MCF 10A (cell line): ENCODE results near the gene GEN1. TPM values are rescaled to one million over a fixed set of nuclear protein-coding genes. Genes with fewer than 3 reads are reported as not detected.

Source experiments
- BruUV-seq: library from RNA; stranded (reverse); fragments of 400-500 nt; replicated peaks from 2 replicates; lab custom pipeline; 2021; lab: Mats Ljungman, UMichigan
- CTCF ChIA-PET: fragments of 300-600 bp; sonication (Branson Sonifier 250); formaldehyde crosslinking; extraction: SDS; loops from one replicate; lab custom pipeline; 2021; ENCODE audit warnings: antibody characterized with exemption, inconsistent platforms; lab: Yijun Ruan, JAX
- POLR2A ChIA-PET: fragments of 300-600, 350-650 bp; sonication (Branson Sonifier 250); formaldehyde crosslinking; extraction: SDS; loops from one replicate; lab custom pipeline; 2020; ENCODE audit warnings: antibody characterized with exemption, inconsistent platforms; lab: Yijun Ruan, JAX
- DNase-seq: peaks from one replicate; pipeline ENCODE4 v3.0.0-alpha.2; 2018; ENCODE audit not compliant: unreplicated experiment
- H3K27ac Mint-ChIP-seq: one replicate; pipeline ENCODE4 v1.8.0; 2022; ENCODE audit warnings: mild to moderate bottlenecking, low read depth, mixed read lengths; ENCODE audit not compliant: unreplicated experiment
- H3K27me3 Mint-ChIP-seq: one replicate; pipeline ENCODE4 v1.8.0; 2022; ENCODE audit warnings: mixed read lengths; ENCODE audit not compliant: insufficient read depth, unreplicated experiment
- H3K36me3 Mint-ChIP-seq: one replicate; pipeline ENCODE4 v1.8.0; 2022; ENCODE audit warnings: mild to moderate bottlenecking, moderate library complexity, mixed read lengths; ENCODE audit not compliant: insufficient read depth, unreplicated experiment
- H3K4me1 Mint-ChIP-seq: one replicate; pipeline ENCODE4 v1.8.0; 2022; ENCODE audit warnings: mixed read lengths; ENCODE audit not compliant: insufficient read depth, unreplicated experiment
- H3K4me3 Mint-ChIP-seq: one replicate; pipeline ENCODE4 v1.8.0; 2022; ENCODE audit warnings: mild to moderate bottlenecking, moderate library complexity, mixed read lengths; ENCODE audit not compliant: unreplicated experiment
- H3K9me3 Mint-ChIP-seq: one replicate; pipeline ENCODE4 v1.8.0; 2022; ENCODE audit warnings: mixed read lengths; ENCODE audit not compliant: unreplicated experiment
- intact Hi-C: fragments of 100-400 bp; cut with micrococcal nuclease; formaldehyde crosslinking; loops from 2 replicates; pipeline ENCODE4 v1.14.1; 2022
- total RNA-seq: library from RNA; stranded (reverse); gene quantifications from 2 replicates; pipeline ENCODE4 v1.2.3, GENCODE V29; 2022
- TF ChIP-seq, protein P1 (sequence below): fragments of 200-600 bp; IDR thresholded peaks from one replicate; pipeline ENCODE4 v1.8.0; 2022; ENCODE audit warnings: antibody characterized with exemption, mild to moderate bottlenecking; ENCODE audit not compliant: unreplicated experiment

GEN1 gene
- total RNA-seq, 1 experiment from 2014 or later, result 19.8 TPM

DNA sequence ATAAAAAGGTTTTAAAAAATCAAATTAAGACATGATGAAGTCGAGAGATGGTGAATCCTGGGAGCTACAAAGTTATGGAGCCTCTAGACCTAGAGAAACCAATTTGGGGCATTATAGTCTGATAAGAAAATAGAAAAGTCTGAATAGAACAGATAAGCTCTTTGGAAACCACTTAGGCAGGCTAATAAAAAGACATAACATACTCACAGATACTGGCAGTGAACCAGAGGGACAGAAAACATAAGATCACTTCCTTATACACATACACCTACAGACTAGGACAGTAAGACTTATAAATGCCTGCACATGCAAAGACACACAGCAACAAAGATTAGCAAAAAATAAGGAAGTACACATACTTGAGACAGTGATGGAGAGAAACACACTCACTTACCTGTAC lies 20.3 kb upstream of the GEN1 start:
- no TSS peak for BruUV-seq
- Mint-ChIP-seq H3K4me3 (no peak overlapping the region), H3K27ac (no peak overlapping the region), H3K36me3 (peaks cover 62% of the 10 kb centered on the region), H3K9me3 (no peaks in the 10 kb centered on the region), H3K4me1 (no peaks in the 10 kb centered on the region), H3K27me3 (no peaks in the 10 kb centered on the region)
- intact Hi-C loops, result no loop called here
- DNase-seq, result no peak
- TF ChIP-seq, protein P1, sequence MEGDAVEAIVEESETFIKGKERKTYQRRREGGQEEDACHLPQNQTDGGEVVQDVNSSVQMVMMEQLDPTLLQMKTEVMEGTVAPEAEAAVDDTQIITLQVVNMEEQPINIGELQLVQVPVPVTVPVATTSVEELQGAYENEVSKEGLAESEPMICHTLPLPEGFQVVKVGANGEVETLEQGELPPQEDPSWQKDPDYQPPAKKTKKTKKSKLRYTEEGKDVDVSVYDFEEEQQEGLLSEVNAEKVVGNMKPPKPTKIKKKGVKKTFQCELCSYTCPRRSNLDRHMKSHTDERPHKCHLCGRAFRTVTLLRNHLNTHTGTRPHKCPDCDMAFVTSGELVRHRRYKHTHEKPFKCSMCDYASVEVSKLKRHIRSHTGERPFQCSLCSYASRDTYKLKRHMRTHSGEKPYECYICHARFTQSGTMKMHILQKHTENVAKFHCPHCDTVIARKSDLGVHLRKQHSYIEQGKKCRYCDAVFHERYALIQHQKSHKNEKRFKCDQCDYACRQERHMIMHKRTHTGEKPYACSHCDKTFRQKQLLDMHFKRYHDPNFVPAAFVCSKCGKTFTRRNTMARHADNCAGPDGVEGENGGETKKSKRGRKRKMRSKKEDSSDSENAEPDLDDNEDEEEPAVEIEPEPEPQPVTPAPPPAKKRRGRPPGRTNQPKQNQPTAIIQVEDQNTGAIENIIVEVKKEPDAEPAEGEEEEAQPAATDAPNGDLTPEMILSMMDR, result no peak
- POLR2A ChIA-PET, result interaction anchor here (1.4 kb wide), 1 partner anchor 9 kb away, joined by 3 read pairs; no protein-coding TSS in a partner anchor
- CTCF ChIA-PET, result interaction anchor here (3.8 kb wide), 1 partner anchor 14 kb away, joined by 18 read pairs; no protein-coding TSS in a partner anchor

DNA sequence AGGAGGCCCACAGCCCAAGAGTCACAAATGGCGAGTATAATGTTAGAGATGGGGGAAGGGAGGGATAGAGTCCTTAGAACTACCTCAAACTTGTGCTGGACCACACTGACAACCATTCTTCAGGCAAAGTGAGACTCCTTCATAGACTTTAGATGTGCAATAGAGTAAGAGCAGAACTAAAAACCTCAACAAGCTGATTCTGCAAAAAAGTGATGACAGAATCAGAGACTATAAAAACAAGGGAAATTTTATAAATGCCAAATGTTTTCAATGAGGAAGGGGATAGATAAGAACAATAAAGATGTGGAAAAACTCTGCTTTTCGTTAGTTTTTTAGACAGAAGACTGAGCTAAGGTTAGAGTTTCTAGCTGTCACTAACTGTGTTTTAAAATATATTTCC lies 18.1 kb upstream of the GEN1 start:
- POLR2A ChIA-PET, result no interaction called here
- Mint-ChIP-seq H3K4me1 (peaks cover 2% of the 10 kb centered on the region), H3K27me3 (no peaks in the 10 kb centered on the region), H3K9me3 (no peaks in the 10 kb centered on the region), H3K4me3 (no peak overlapping the region), H3K36me3 (peaks cover 51% of the 10 kb centered on the region), H3K27ac (no peak overlapping the region)
- intact Hi-C loops, result no loop called here
- TF ChIP-seq, protein P1, result no peak
- no peak for DNase-seq
- BruUV-seq, result no TSS peak
- CTCF ChIA-PET, result interaction anchor here (0.8 to 1.4 kb wide), 2 partner anchors 16 to 18 kb away, joined by 3 to 8 read pairs; no protein-coding TSS in a partner anchor

DNA sequence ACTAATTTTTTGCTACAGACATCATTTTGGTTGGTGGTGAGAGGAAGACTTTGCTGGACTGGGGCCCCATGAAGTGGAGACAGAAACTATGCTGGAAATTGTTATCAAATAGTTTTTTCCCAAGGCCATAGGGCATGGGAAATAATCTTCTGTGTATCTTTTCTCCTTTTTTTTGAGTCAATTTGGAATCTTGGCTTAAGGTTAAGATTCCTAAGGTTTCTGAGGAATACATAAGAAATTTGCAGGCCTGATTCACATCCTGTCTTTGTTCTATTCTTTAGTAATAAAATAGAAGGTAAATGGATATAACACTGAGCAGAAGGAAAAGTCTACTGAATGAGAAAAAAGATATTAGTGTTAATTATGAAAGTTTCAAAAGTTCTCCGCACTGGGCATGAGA lies 16.9 kb upstream of the GEN1 start:
- TF ChIP-seq, protein P1, result no peak
- BruUV-seq, result no TSS peak

DNA sequence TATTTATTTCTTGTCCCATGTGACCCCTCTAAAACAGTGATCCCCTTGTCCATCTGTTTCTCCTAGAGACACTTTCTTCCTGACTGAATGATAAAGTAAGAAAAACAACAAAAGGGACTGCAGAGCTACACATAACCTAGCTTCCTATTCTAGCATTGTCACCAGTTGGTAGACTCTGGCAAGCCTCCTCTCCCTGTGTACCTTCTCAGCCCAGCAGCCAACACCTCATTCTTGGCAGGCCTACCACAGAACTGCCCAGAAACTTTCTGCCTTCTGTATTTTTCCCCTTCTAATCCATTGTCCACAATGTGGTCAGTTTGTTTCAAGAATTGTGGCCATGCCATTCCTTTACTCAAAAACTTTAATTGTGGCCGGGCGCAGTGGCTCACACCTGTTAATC lies 13.7 kb upstream of the GEN1 start:
- peaks cover 5% of the 10 kb centered on the region for H3K4me1 Mint-ChIP-seq
- H3K9me3 Mint-ChIP-seq, result no peaks in the 10 kb centered on the region
- peak overlapping the region; percentile 28 for H3K27ac Mint-ChIP-seq
- TF ChIP-seq, protein P1, result no peak
- intact Hi-C loops, result no loop called here
- CTCF ChIA-PET, result interaction anchor here (0.6 kb wide), 1 partner anchor 9 kb away, joined by 3 read pairs; no protein-coding TSS in a partner anchor
- no peak overlapping the region for H3K4me3 Mint-ChIP-seq
- no TSS peak for BruUV-seq
- POLR2A ChIA-PET, result no interaction called here
- no peaks in the 10 kb centered on the region for H3K27me3 Mint-ChIP-seq
- DNase-seq, result no peak
- peaks cover 49% of the 10 kb centered on the region for H3K36me3 Mint-ChIP-seq

More for the DNA sequence above, 16.9 kb upstream of the GEN1 start:
- H3K9me3 Mint-ChIP-seq, result no peaks in the 10 kb centered on the region
- no peaks in the 10 kb centered on the region for H3K27me3 Mint-ChIP-seq
- ChIA-PET CTCF (interaction anchor here (0.6 to 1.4 kb wide), 2 partner anchors 17 to 863 kb away, joined by 3 to 8 read pairs; no protein-coding TSS in a partner anchor), POLR2A (no interaction called here)
- H3K27ac Mint-ChIP-seq, result no peak overlapping the region
- intact Hi-C loops, result no loop called here
- H3K36me3 Mint-ChIP-seq, result peaks cover 48% of the 10 kb centered on the region
- DNase-seq, result no peak
- H3K4me3 Mint-ChIP-seq, result no peak overlapping the region
- H3K4me1 Mint-ChIP-seq, result peaks cover 5% of the 10 kb centered on the region
